ENCODE results near the gene USH2A.
"Not testable (repeated sequence)": the region's sequence is repeated elsewhere in the genome, so short reads cannot be mapped to it uniquely, and the experiment has no call there.

The USH2A gene

DNA sequence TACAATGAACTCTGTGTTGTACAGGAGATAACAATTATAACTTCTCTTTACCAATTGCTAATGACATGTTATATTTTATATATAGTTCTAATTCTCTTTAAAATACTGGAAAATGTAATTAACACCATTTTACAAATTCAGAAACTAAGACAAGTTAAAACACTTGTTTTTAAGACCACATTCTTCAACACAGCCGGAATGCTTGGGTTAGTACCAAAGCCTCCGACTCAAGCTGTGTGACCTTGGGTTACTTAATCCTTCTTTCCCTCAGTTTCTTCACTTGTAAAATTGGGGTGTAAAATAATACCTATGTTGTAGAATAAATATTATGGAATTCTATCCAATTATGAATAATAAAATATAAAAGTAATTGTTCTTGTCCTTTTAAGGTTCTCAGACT lies 378.7 kb downstream of the USH2A start:
- no peak for DNase-seq

GRCh38 chr1:216034506-216034905 lies 388.7 kb downstream of the USH2A start:
- no peak for DNase-seq

DNA sequence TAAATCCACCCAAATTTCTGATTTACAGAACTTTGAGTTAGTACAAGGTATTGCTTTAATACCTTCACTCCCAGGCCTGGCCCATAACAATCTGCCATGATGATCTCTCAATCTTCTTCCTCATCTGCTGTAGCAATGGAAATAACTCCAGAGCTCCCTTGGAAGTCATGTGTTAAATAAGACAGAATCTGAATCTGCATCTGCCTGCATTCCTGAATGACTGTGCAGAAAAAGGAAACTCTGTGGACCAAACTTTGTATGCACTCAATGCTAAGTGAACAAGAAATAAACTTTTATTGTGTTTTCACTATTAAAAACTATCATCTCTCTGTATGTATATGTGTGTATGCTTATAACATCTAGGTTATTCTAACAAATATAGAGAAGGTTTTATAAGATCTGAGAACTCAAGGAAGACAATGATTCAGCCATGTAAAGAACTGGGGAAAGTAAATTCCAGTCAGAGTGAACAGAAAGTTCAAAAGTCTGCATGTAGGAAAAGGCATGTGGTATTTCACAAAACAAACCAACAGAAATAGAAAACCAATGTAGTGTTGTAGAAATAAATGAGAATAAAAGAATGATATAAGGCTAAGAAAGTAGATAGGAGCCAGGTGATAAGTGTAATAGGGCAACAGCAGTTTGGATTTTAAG lies 390.2 kb downstream of the USH2A start:
- no peak for DNase-seq

DNA sequence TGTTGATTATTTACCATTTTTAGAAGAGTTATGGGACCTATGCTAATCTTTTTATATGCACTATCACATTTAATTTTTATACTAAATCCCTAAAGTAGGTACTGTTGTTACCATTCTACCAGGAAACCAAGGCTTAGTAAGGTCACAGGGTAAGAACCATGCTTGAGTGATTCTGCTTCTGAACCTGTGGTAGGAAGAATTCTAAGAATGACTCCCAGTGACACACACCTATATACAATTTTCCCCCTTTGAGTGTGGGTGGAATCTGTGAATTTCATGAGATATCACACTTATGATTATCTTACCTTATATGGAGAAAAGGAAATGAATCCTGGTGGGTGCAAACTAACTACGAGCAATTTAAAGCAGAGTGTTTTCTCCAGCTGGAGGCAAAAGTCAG lies 391.0 kb downstream of the USH2A start:
- no peak for DNase-seq

DNA sequence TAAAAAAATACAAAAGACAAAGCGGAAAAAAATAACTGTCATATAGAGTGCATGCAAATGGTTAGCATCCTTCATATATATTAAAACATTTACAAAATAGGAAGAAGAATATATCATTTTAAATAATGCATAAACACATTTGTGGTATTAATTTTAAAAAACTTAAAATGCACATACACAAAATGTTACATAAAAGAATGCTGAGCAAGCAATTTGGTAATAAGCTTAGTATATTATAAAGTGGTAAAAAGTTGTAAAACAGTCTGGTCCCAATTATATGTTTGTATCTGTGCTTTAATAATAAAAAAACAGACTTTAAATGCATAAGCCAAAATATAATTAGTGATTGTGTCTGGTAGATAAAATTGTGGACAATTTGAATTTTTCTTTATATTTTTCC lies 394.6 kb downstream of the USH2A start:
- no peak for DNase-seq

GRCh38 chr1:216024546-216024945 lies 398.7 kb downstream of the USH2A start:
- no peak for DNase-seq

GRCh38 chr1:216020743-216021345 lies 402.4 kb downstream of the USH2A start:
- no peak for DNase-seq

DNA sequence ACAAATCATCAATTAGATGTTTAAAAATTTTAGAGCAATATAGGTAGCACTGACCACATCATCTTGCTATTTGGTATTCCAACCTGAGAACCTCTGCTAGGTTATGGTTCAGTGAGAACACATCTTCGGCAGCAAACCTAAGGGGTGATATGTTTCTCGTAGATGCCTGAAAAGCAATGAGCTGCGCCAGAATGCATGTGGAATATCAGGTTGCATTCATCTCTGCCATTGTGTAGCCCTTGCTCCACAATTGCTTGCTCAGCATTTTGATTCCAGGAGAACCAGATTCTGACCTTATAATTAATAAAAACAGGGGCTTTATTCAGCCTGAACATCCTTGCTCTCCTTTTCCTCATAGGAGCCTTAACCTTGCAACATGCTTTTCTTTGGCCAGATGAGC lies 408.1 kb downstream of the USH2A start:
- no peak for DNase-seq

- DNase-seq: no peak
Observed at GRCh38 chr1:216014086-216014485, 409.2 kb downstream of the USH2A start.

DNA sequence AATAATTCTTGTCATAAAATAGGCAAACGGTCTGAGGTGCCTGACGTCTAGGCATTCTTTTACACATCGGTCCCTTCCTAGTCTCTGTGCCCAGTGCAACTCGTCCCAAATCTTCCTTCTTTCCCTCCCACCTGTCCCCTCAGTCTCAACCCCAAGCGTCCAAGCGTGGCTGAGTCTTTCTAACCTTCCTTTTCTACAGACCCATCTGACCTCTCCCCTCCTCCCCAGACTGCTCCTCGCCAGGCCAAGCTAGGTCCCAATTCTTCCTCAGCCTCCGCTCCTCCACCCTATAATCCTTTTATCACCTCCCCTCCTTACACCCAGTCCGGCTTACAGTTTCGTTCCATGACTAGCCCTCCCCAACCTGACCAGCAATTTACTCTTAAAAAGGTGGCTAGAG lies 413.8 kb downstream of the USH2A start:
- DNase-seq: not testable (repeated sequence)

DNA sequence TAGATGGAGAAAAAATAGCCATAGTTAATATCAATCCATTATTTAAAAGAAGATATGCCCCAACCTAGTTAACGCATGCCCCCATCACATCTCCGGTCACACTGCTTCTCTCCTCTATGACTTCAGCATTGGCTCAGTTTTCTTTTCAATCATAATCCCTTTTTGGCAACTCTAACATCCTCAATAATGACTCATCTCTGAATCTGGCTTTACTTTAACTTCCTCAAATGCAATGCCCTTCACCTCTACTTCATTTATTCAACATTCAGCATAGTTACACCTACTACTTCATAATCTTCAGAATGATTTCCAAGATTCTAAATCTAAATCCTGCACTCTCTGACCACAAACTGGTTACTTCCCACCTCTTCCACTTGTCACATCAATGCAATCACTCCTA lies 417.3 kb downstream of the USH2A start:
- DNase-seq: no peak

GRCh38 chr1:215992620-215993019 lies 430.6 kb downstream of the USH2A start:
- DNase-seq: no peak

DNA sequence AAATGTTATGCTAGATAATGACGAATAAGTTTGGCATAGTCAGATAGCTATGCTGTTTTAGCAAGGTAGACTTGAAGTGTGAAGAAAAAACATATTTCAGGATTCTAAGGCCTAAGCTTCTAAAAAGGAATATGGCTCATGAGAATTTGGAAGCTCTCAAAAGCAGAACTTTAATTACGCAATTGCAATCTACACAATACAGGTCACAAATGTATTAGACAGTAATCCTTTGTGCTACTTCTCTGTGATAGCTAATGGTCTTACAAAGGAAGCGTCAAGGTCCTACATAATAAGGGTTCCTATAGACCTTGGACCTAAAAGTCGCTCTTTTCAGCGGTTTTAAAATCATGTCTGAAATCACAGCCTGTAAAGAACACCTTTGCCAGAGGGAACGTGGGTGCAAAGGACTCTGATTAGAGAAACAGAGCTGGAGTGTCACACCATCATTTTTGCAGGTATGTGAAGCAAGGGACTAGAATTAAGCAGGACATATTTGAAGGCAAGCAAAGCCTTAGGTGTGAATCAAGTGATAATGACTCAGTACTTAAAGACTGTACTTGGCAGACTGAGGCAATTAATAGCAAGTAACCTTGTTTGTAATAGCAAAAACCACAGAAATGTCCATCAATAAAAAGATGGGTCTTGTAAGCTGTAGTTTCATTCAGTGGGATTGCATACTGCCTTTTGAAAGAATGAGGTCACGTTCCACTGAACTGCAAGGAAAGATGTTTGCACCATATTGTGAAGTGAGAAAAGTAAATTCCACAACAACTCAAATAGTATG lies 436.0 kb downstream of the USH2A start:
- no peak for DNase-seq

GRCh38 chr1:215986401-215986800 lies 436.8 kb downstream of the USH2A start:
- no peak for DNase-seq

DNA sequence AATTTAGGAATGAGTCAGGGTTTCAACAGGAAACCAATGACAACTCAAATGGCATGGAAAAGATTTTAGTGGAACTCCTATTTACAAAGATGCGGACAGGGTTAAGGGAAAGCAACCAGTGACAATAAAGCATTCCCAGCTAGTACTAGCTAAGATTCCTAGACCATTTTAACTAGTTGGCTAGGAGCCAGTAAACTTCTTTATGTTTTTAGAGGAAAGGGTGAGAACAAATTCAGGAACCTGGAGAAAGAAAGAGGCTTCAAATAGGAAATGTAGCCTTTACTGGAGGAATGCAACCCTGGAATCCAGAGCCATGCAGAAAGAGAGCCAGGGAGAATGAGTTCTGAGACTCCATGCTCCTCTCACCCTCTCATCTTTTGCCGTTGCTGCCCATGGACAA lies 439.6 kb downstream of the USH2A start:
- no peak for DNase-seq

GRCh38 chr1:215971793-215972441 lies 451.3 kb downstream of the USH2A start:
- no peak for DNase-seq

DNA sequence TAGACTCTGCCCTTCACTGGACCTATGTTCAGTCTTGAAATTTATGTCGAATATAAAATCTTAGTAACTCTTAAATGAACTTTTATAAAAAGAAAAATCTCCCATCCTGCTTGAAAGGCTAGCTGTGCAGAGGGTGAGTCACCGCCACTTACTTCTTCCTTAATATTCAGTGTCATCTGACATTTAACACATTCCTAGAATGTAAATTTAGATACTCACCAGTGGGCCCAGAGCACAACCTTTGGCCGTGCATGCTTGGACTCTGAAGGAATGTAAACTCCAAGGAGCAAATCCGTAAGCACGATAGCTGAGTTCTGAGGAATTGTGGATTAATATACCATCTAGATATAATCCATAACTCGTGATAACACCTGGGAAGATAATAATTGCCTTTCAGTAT lies 452.8 kb downstream of the USH2A start:
- DNase-seq: no peak

- no peak for DNase-seq
Observed at GRCh38 chr1:215963621-215964020, 459.6 kb downstream of the USH2A start.

- no peak for DNase-seq
Observed at GRCh38 chr1:215963040-215963439, 460.2 kb downstream of the USH2A start.

DNA sequence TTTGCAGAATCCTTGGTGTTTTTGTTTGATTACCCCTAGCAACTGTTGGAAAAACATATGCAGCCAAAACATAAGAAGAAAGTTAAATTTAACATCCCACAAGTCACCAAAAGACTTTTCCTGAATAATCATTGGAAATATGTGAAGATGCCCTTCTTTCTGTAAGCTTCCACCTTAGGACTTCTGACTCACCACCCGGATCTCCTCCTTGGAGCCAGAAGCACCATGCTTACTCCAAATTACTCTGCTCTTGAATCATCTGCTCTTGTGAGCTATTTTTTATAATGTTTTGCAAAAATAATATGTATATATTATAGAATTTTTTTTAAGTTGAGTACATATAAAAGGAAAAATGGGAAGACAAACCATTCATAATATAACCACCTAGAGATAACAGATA lies 464.4 kb downstream of the USH2A start:
- no peak for DNase-seq

- DNase-seq: no peak
Observed at GRCh38 chr1:215957663-215958062, 465.6 kb downstream of the USH2A start.

DNA sequence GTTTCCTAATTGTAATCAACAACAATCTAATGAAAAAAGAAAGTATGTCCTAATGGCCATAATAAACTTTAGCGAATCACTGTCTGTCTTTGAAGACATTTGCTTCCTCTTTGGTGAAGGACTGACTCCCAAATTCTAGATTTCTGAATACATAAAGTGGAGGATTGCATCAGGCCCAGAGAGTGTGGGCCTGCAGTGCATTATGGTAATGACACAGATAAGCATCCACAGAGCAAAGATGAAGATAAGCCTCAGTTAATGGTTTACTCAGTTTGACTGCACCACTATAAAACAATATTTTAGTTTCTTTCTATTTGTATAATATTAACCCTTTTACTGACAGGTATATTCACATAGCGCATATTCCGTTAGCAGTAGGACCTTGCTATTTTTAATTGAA lies 490.7 kb downstream of the USH2A start:
- DNase-seq: no peak

- DNase-seq: no peak
Observed at GRCh38 chr1:215926670-215927069, 496.6 kb downstream of the USH2A start.

Measured in effector CD8-positive, alpha-beta T cell (primary cell).